Neuronal stem cell (in vitro differentiated cells): ENCODE measurements around the gene UNKL.
A peak's percentile ranks its signal among the peaks of the same experiment; 100 is the strongest.

Source experiments
- DNase-seq: peaks from one replicate; pipeline ENCODE4 v3.0.0-alpha.2; 2013; ENCODE audit warnings: low spot score
- H2AFZ ChIP-seq: one replicate; pipeline ENCODE4 v1.6.1; 2013; ENCODE audit warnings: mild to moderate bottlenecking, low read length, inconsistent platforms
- H2AK5ac ChIP-seq: 2 replicates; pipeline ENCODE4 v1.6.1; 2013; ENCODE audit warnings: low read depth, mild to moderate bottlenecking, inconsistent platforms, low read length, moderate library complexity, mixed read lengths
- H2BK120ac ChIP-seq: 2 replicates; pipeline ENCODE4 v1.6.1; 2013; ENCODE audit warnings: low read depth, mild to moderate bottlenecking, inconsistent platforms, low read length, moderate library complexity, mixed read lengths
- H2BK12ac ChIP-seq: one replicate; pipeline ENCODE4 v1.6.1; 2013; ENCODE audit warnings: low read length, inconsistent platforms
- H2BK15ac ChIP-seq: 2 replicates; pipeline ENCODE4 v1.6.1; 2013; ENCODE audit warnings: mild to moderate bottlenecking, low read length, inconsistent platforms, mixed read lengths
- H2BK5ac ChIP-seq: one replicate; pipeline ENCODE4 v1.6.1; 2013; ENCODE audit warnings: inconsistent platforms, mild to moderate bottlenecking, low read length, moderate library complexity
- H3K14ac ChIP-seq: one replicate; pipeline ENCODE4 v1.6.1; 2013; ENCODE audit warnings: low read length, inconsistent platforms
- H3K18ac ChIP-seq: 2 replicates; pipeline ENCODE4 v1.6.1; 2013; ENCODE audit warnings: low read length, inconsistent platforms
- H3K23ac ChIP-seq: 2 replicates; pipeline ENCODE4 v1.6.1; 2013; ENCODE audit warnings: low read depth, mild to moderate bottlenecking, mixed read lengths, low read length, inconsistent platforms; ENCODE audit not compliant: poor library complexity
- H3K27ac ChIP-seq: replicated peaks from 3 replicates; pipeline ENCODE4 v1.5.1; 2013; ENCODE audit warnings: low read length, inconsistent platforms
- H3K27me3 ChIP-seq, 3 experiments: 2 replicates each; pipeline ENCODE4 v1.6.1; 2013; ENCODE audit warnings: low read length in 3 of 3, mild to moderate bottlenecking in 2 of 3, inconsistent platforms in 1 of 3, low read depth in 1 of 3, mixed read lengths in 1 of 3, moderate library complexity in 1 of 3; ENCODE audit not compliant: control insufficient read depth in 3 of 3, insufficient read depth in 3 of 3
- H3K36me3 ChIP-seq, 2 donors: replicated peaks in 1 of 2; 2 replicates each; pipeline ENCODE4 v1.6.1; 2013; ENCODE audit warnings: low read length in 2 of 2; ENCODE audit not compliant: control insufficient read depth in 2 of 2, insufficient read depth in 2 of 2
- H3K4ac ChIP-seq: 2 replicates; pipeline ENCODE4 v1.6.1; 2013; ENCODE audit warnings: inconsistent platforms, mild to moderate bottlenecking, low read length, moderate library complexity
- H3K4me1 ChIP-seq, 2 donors: 1 replicate in 1 of 2; 2 replicates in 1 of 2; pipeline ENCODE4 v1.6.1; 2013; ENCODE audit warnings: low read length in 2 of 2, low read depth in 1 of 2; ENCODE audit not compliant: control insufficient read depth in 2 of 2, insufficient read depth in 1 of 2
- H3K4me2 ChIP-seq: one replicate; pipeline ENCODE4 v1.6.1; 2013; ENCODE audit warnings: mild to moderate bottlenecking, low read length, inconsistent platforms; ENCODE audit not compliant: insufficient read depth, poor library complexity, severe bottlenecking
- H3K4me3 ChIP-seq, 2 donors: 2 replicates each; pipeline ENCODE4 v1.5.1; 2013; ENCODE audit warnings: low read length in 2 of 2, mild to moderate bottlenecking in 2 of 2, inconsistent platforms in 1 of 2, moderate library complexity in 1 of 2
- H3K79me1 ChIP-seq: one replicate; pipeline ENCODE4 v1.6.1; 2013; ENCODE audit warnings: low read depth, mild to moderate bottlenecking, inconsistent platforms, low read length, moderate library complexity
- H3K9ac ChIP-seq: one replicate; pipeline ENCODE4 v1.6.1; 2013; ENCODE audit warnings: mild to moderate bottlenecking, low read depth, low read length, inconsistent platforms; ENCODE audit not compliant: poor library complexity
- H3K9me3 ChIP-seq, 2 donors: replicated peaks in 1 of 2; 2 replicates each; pipeline versions ENCODE3 to v1.6.1; 2013; ENCODE audit warnings: low read length in 2 of 2, mild to moderate bottlenecking in 2 of 2, inconsistent platforms in 1 of 2, low read depth in 1 of 2, mixed read lengths in 1 of 2, moderate library complexity in 1 of 2; ENCODE audit not compliant: control insufficient read depth in 2 of 2, insufficient read depth in 1 of 2
- H4K8ac ChIP-seq: one replicate; pipeline ENCODE4 v1.6.1; 2013; ENCODE audit warnings: low read depth, mild to moderate bottlenecking, inconsistent platforms, low read length, moderate library complexity
- H4K91ac ChIP-seq: one replicate; pipeline ENCODE4 v1.6.1; 2013; ENCODE audit warnings: low read length, low read depth, mild to moderate bottlenecking, inconsistent platforms; ENCODE audit not compliant: poor library complexity
- WGBS, 2 donors: extraction: QIAGEN DNeasy Blood & Tissue Kit; methylation state at CpG; one replicate each; pipeline ENCODE4 v1.1.7; 2013; ENCODE audit warnings: missing lambda C conversion rate in 2 of 2, mixed read lengths in 1 of 2; ENCODE audit not compliant: insufficient read length in 2 of 2, insufficient replicate concordance in 1 of 2; ENCODE audit errors: extremely low coverage in 2 of 2; 5-methylcytosine and 5-hydroxymethylcytosine counted together

UNKL gene

DNA sequence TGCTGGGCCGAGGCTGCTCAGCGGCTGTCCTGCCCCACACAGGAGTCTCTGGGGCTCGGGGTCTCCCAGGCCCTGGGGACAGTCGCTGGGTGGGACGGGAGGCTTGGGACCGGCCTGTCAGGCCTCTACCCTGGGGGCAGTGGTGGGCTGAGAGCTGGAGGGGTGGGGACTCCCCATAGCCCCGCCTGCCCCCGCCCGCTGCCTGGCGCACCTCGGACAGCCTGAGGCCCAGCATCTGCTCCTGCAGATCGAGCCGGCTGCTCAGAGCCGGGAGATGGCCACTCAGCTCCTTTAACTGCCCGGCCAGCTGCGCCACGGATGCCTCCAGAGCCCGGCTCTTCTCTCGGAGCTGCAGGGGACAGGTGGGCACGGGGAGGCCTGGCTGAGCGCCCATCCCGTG, 23.1 kb upstream of the UNKL start:
- DNase-seq: no peak
- Histone ChIP-seq H3K79me1 (no peaks in the 10 kb centered on the region), H2AK5ac (peak overlapping the region; percentile 88), H3K27ac (no peak overlapping the region), H3K4me1 (peaks cover 0 to 10% of the 10 kb centered on the region in 2 donors), H3K27me3 (no peaks in the 10 kb centered on the region), H2BK12ac (peak overlapping the region; percentile 84), H3K4ac (no peak overlapping the region), H2BK5ac (peak overlapping the region; percentile 39), H2BK15ac (peak overlapping the region; percentile 43), H3K4me2 (no peak overlapping the region), H3K4me3 (no peak overlapping the region), H2AFZ (peak overlapping the region; percentile 56), H3K14ac (peak overlapping the region; percentile 82), H3K9me3 (no peaks in the 10 kb centered on the region), H3K36me3 (no peaks in the 10 kb centered on the region), H3K18ac (no peak overlapping the region), H4K91ac (no peak overlapping the region), H2BK120ac (no peak overlapping the region), H3K23ac (no peak overlapping the region), H3K9ac (no peak overlapping the region), H4K8ac (peak overlapping the region; percentile 65)
- WGBS, 2 donors: no CpG with 5 or more reads among the region's 22 CpGs

GRCh38 chr16:1436731-1437355, 22.3 kb upstream of the UNKL start:
- WGBS, 2 donors: no CpG with 5 or more reads among the region's 47 CpGs

GRCh38 chr16:1435921-1436697, 21.6 kb upstream of the UNKL start:
- no peak for DNase-seq
- Histone ChIP-seq H3K27me3 (no peaks in the 10 kb centered on the region), H3K79me1 (no peaks in the 10 kb centered on the region), H3K14ac (no peak overlapping the region), H3K4ac (no peak overlapping the region), H3K36me3 (no peaks in the 10 kb centered on the region), H3K4me3 (no peak overlapping the region), H3K27ac (no peak overlapping the region), H3K9ac (peak overlapping the region; percentile 44), H3K4me2 (no peak overlapping the region), H2BK120ac (no peak overlapping the region), H4K91ac (no peak overlapping the region), H3K4me1 (peaks cover 0 to 12% of the 10 kb centered on the region in 2 donors), H3K9me3 (no peaks in the 10 kb centered on the region), H2BK5ac (peak overlapping the region; percentile 66), H4K8ac (no peak overlapping the region), H3K18ac (peak overlapping the region; percentile 57), H3K23ac (peak overlapping the region; percentile 65), H2AK5ac (peak overlapping the region; percentile 56), H2BK12ac (no peak overlapping the region), H2BK15ac (peak overlapping the region; percentile 81), H2AFZ (peak overlapping the region; percentile 61)
- WGBS, 2 donors: no CpG with 5 or more reads among the region's 32 CpGs

More at GRCh38 chr16:1436731-1437355, 22.3 kb upstream of the UNKL start:
- no peak overlapping the region for H2BK120ac ChIP-seq
- H3K4me1 ChIP-seq: peaks cover 0 to 10% of the 10 kb centered on the region in 2 donors
- no peak overlapping the region for H3K4me3 ChIP-seq
- no peak overlapping the region for H3K4me2 ChIP-seq
- no peak overlapping the region for H3K18ac ChIP-seq
- no peak overlapping the region for H2BK12ac ChIP-seq
- no peak overlapping the region for H3K27ac ChIP-seq
- no peaks in the 10 kb centered on the region for H3K9me3 ChIP-seq
- H3K9ac ChIP-seq: no peak overlapping the region
- H2BK15ac ChIP-seq: peak overlapping the region; percentile 43
- H3K79me1 ChIP-seq: no peaks in the 10 kb centered on the region
- H4K91ac ChIP-seq: no peak overlapping the region
- peak overlapping the region; percentile 80 for H3K23ac ChIP-seq
- H4K8ac ChIP-seq: no peak overlapping the region
- H3K27me3 ChIP-seq: no peaks in the 10 kb centered on the region
- no peak overlapping the region for H3K14ac ChIP-seq
- H2AK5ac ChIP-seq: peak overlapping the region; percentile 88
- H3K36me3 ChIP-seq: no peaks in the 10 kb centered on the region
- H3K4ac ChIP-seq: no peak overlapping the region
- DNase-seq: no peak
- H2AFZ ChIP-seq: peak overlapping the region; percentile 56
- H2BK5ac ChIP-seq: peak overlapping the region; percentile 66
